SK-N-MC (cell line): Measurements from ENCODE around the gene ZNF407.

Source experiments
- EZH2 ChIP-seq: fragments of 200-600 bp; sonication (generic); IDR thresholded peaks from one replicate; pipeline ENCODE4 v1.6.1; 2017; ENCODE audit warnings: antibody characterized with exemption
- POLR2AphosphoS5 ChIP-seq: IDR thresholded peaks from 2 replicates; pipeline ENCODE4 v1.6.1; 2012; ENCODE audit warnings: mild to moderate bottlenecking, low read depth, low read length, borderline replicate concordance

DNA sequence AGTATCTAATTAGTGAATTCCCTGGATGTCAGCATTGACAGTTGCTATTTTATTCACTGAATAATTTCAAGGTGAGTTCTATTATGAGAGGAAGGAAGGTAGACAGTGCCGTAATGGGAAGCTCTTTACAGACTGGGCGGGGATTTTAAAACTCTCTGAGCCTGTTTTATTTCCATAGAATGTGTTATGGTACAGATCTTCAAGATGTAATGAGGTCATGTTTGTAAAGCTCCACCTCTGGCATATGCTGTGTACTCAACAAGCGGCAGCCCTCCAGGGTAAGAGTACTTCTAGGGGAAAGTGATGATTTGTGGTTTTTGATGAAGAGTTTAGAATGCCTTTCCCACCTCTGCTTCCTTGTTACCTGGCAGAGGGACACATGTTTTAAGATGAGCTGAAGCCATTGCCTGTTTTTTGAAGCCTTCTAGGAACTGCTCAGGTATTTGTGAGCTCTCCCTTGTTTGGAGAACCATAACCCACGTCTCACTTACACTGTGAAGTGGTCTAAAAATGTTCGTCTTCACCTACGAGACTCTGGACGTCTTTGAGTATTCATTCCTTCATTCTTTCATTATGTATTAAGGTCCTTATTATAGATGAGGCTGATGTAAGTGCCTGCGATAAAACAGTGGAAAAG lies 360.0 kb downstream of the ZNF407 start:
- TF ChIP-seq POLR2AphosphoS5, result no peak
- no peak for TF ChIP-seq EZH2
